Right lobe of liver (tissue), 6 donors: ENCODE results near the gene PAK4. TPM values are rescaled to one million over a fixed set of nuclear protein-coding genes. Genes with fewer than 3 reads are reported as not detected.
A peak's percentile ranks its signal among the peaks of the same experiment; 100 is the strongest.

Source experiments
- ATAC-seq, 4 donors: fragments of 200-7000 bp; cut with Tn5 transposase; one replicate each; pipeline ENCODE4 v1.9.1; 2020; ENCODE audit warnings: mild to moderate bottlenecking in 4 of 4, moderate library complexity in 4 of 4
- DNase-seq, 3 donors: peaks; one replicate each; pipeline ENCODE4 v3.0.0-alpha.2; 2020
- H3K27ac ChIP-seq, 3 donors: fragments of 200-600 bp; one replicate each; pipeline ENCODE4 v1.8.0; 2022
- H3K27me3 ChIP-seq, 2 donors: fragments of 200-600 bp; one replicate each; pipeline ENCODE4 v1.8.0; 2022
- H3K36me3 ChIP-seq, 4 donors: fragments of 200-600 bp; sonication (generic) in 1 of 4; one replicate each; pipeline versions ENCODE4 v1.5.1 to v1.8.0; 2017 to 2022; ENCODE audit warnings: control low read depth in 1 of 4
- H3K4me1 ChIP-seq, 4 donors: fragments of 200-600 bp; sonication (generic) in 1 of 4; one replicate each; pipeline versions ENCODE4 v1.5.1 to v1.8.0; 2017 to 2022; ENCODE audit warnings: control low read depth in 1 of 4
- H3K4me3 ChIP-seq, 3 donors: fragments of 200-600 bp; one replicate each; pipeline ENCODE4 v1.8.0; 2022
- H3K9me3 ChIP-seq, 4 donors: fragments of 200-600 bp; sonication (generic) in 1 of 4; one replicate each; pipeline versions ENCODE4 v1.5.1 to v1.8.0; 2017 to 2022; ENCODE audit warnings: control low read depth in 1 of 4
- CTCF ChIP-seq, 4 donors: fragments of 200-600 bp in 3 of 4; fragments of 450-650 bp in 1 of 4; IDR thresholded peaks; one replicate each; pipeline versions ENCODE4 v1.5.1 to v1.8.0; 2016 to 2022; ENCODE audit warnings: antibody characterized with exemption in 4 of 4, mild to moderate bottlenecking in 2 of 4
- POLR2A ChIP-seq: fragments of 450-650 bp; IDR thresholded peaks from one replicate; pipeline ENCODE4 v1.6.1; 2017; ENCODE audit warnings: antibody characterized with exemption, mild to moderate bottlenecking
- WGBS: methylation state at CpG from one replicate; pipeline ENCODE4 v1.1.6; 2018; ENCODE audit warnings: low coverage, low lambda C conversion rate; ENCODE audit not compliant: insufficient coverage; ENCODE audit errors: missing lambda C conversion rate; 5-methylcytosine and 5-hydroxymethylcytosine counted together
- intact Hi-C, 2 donors: fragments of 100-400 bp; cut with DNase I; formaldehyde crosslinking; loops; one replicate each; pipeline versions ENCODE4 v1.11.2 to v1.14.1; 2022
- total RNA-seq, 6 experiments: library from RNA; depleted of rRNA in 2 of 6; stranded (reverse); fragments of >200 nt in 2 of 6; fragmentation: NEBNext Ultra II Directional in 3 of 6; extraction: Animal tissue kit (Norgen Biotek cat#: 25700) in 3 of 6; gene quantifications; one replicate each; pipeline versions ENCODE4 v1.1.0 to v1.2.4, GENCODE V29; 2016 to 2023
- donor health status: DM: no; HTN: yes; CAD: no.
- donor health status: DM: no; HTN: no; CAD: no.
- donor health status: DM: no; HTN: no; CAD: no.
- donor health status: DM: no; HTN: yes; CAD: no.
- donor health status: DM: no; HTN: yes; CAD: no.

Gene PAK4
- total RNA-seq, 6 experiments from 2014 or later = 11.4 to 16.6 (median 14.7) TPM

DNA sequence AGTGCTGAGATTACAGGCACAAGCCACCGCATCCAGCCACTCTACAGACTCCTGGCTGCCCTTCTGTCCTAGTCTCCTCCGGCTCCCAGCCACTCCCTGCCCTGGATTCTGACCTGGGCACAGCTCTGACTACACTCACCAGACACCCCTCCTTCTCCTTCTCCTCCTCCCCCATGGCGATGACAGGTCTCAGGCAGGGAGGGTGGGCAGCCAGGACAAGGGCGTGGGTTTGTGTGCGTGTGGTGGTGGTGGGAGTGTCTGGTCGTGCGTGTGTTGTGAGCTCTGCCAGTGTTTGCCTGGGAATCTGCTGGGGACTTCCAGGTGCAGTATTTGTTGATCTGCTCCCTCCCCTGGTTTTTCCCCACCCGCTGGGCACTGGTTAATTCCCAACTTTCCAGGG, 68.2 kb downstream of the PAK4 start:
- H3K4me1 ChIP-seq = peaks cover 0 to 4% (median 0%) of the 10 kb centered on the region in 4 donors
- H3K27ac ChIP-seq = no peak overlapping the region
- peaks cover 5 to 9% of the 10 kb centered on the region in 2 donors for H3K27me3 ChIP-seq
- TF ChIP-seq CTCF (IDR thresholded peaks at IDR 0.05) = no peak
- no peak for TF ChIP-seq POLR2A
- no peaks in the 10 kb centered on the region for H3K36me3 ChIP-seq
- no peaks in the 10 kb centered on the region for H3K9me3 ChIP-seq
- DNase-seq (peak in 1 of 3 donors; percentile 71), ATAC-seq (peak in 3 of 4 donors; percentile 27 to 72 (median 38))
- intact Hi-C loops = no loop called here
- no peak overlapping the region for H3K4me3 ChIP-seq
- WGBS = 0% methylated on average over 2 of the region's 8 CpGs

GRCh38 chr19:39194832-39195542, 69.4 kb downstream of the PAK4 start:
- Histone ChIP-seq H3K9me3 (no peaks in the 10 kb centered on the region), H3K27ac (no peak overlapping the region), H3K4me1 (peaks cover 0 to 4% (median 0%) of the 10 kb centered on the region in 4 donors), H3K27me3 (peaks cover 5 to 9% of the 10 kb centered on the region in 2 donors), H3K4me3 (no peak overlapping the region), H3K36me3 (no peaks in the 10 kb centered on the region)
- TF ChIP-seq POLR2A (no peak), CTCF (IDR thresholded peaks at IDR 0.05) (no peak)
- ATAC-seq = no peak
- intact Hi-C loops = no loop called here
- 34% methylated on average over 7 of the region's 9 CpGs for WGBS
- DNase-seq = no peak

DNA sequence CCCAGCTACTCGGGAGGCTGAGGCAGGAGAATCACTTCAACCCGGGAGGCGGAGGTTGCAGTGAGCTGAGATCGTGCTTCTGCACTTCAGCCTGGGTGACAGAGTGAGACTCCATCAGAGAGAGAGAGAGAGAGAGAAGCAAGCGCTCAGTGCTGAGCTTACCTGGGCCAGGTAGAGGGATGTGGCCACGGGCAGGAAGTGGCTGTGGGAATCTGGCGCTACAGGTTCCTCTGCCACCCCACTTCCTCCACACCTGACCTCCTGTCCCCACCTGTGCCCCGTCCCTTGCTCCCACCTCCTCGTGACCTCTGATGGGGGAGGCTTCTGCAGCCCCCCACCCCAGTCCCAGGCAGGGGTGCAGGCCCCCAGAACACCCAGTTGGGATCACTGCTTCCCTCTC, 70.2 kb downstream of the PAK4 start:
- no peak for ATAC-seq

GRCh38 chr19:39196320-39196719, 70.7 kb downstream of the PAK4 start:
- H3K27me3 ChIP-seq = peaks cover 5 to 9% of the 10 kb centered on the region in 2 donors
- no peak for TF ChIP-seq POLR2A
- TF ChIP-seq CTCF (IDR thresholded peaks at IDR 0.05) = no peak
- intact Hi-C loops = no loop called here

More for the DNA sequence above, 70.2 kb downstream of the PAK4 start:
- no peaks in the 10 kb centered on the region for H3K9me3 ChIP-seq
- no peaks in the 10 kb centered on the region for H3K36me3 ChIP-seq
- peaks cover 5 to 9% of the 10 kb centered on the region in 2 donors for H3K27me3 ChIP-seq
- intact Hi-C loops = no loop called here
- H3K4me1 ChIP-seq = peaks cover 0 to 4% (median 0%) of the 10 kb centered on the region in 4 donors
- 49% methylated on average over 4 of the region's 9 CpGs for WGBS
- no peak overlapping the region for H3K27ac ChIP-seq
- no peak overlapping the region for H3K4me3 ChIP-seq
- DNase-seq = no peak
- TF ChIP-seq POLR2A (no peak), CTCF (IDR thresholded peaks at IDR 0.05) (no peak)

More at GRCh38 chr19:39196320-39196719, 70.7 kb downstream of the PAK4 start:
- ATAC-seq = no peak
- 16% methylated on average over 4 of the region's 7 CpGs for WGBS
- Histone ChIP-seq H3K27ac (no peak overlapping the region), H3K36me3 (no peaks in the 10 kb centered on the region), H3K9me3 (no peaks in the 10 kb centered on the region), H3K4me3 (no peak overlapping the region), H3K4me1 (peaks cover 0 to 4% (median 0%) of the 10 kb centered on the region in 4 donors)
- no peak for DNase-seq
